GM21360 (cell line): ENCODE data around the gene C19orf12.

Source experiments
- ATAC-seq: cut with Tn5 transposase; IDR thresholded peaks from one replicate; pipeline ENCODE4 v1.9.1; 2021; ENCODE audit warnings: mild to moderate bottlenecking, moderate library complexity; ENCODE audit not compliant: unreplicated experiment

C19orf12 gene

DNA sequence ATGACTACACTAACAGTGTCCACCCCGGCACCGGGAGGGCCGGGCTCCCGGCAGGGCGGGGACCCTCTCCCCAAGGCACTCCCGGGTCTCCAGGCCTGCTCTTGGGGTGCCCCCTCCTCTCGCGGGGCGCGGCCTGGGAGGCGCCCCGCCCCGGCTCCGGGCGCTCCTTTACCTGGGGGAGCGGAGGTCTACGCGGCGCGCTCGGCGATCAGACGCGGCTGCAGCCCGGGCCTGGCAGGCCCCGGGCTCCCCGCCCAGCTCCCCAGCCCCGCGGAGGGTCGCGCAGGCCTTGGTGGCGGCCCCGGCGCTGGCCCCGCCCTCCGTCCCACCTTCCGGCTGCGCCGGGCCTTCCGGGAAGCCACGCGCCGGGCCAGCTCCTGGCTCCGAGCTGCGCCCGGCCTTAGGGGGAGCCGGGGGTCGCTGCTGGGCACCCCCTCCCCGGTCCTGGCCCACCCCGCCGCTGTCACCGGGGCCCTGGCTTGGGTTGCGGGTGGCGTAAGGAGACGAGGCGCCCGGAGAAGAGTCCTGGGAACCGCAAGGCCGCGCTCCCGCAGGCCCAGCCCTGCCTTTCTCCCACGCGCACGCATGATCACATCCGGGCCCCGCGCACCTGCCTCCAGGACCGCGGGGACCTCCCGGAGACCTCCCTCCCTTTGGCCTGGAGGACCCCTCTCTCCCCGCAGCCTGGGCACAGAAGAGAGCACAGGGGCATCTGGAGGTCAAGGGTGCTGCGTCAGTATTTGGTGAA is at the start of gene C19orf12:
Gene C19orf12, minus strand, starts transcription at position 309 of the 748 bp plus-strand sequence. CDS start 6,848 bp downstream, outside the sequence.
- ATAC-seq, result peak; percentile 62

- no peak for ATAC-seq
These were observed 49.3 kb upstream of the C19orf12 start for GRCh38 chr19:29764361-29764760.

DNA sequence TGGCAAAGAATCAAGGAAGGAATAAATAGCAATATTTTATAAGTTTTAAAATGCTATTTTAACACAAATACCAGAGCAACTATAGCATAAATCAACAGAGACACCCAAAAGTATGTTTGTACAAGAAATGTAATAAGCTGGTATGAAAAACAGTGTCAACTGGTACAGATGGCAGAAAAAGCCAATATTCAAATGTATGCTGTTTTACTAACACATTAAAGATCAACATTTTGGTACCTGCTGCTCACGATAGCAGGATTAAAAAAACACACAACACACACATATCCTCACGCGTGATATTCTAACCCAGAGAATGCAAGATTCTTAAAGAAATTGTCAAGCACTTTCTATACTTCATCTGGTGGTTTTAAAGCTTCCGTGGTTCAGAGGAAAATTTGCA is 48.1 kb upstream of the C19orf12 start:
- ATAC-seq, result no peak

GRCh38 chr19:29761575-29762232 is 46.6 kb upstream of the C19orf12 start:
- no peak for ATAC-seq

GRCh38 chr19:29760752-29761502 is 45.9 kb upstream of the C19orf12 start:
- ATAC-seq, result no peak

- no peak for ATAC-seq
These were observed 44.3 kb upstream of the C19orf12 start for GRCh38 chr19:29759359-29759758.

GRCh38 chr19:29758863-29759262 is 43.8 kb upstream of the C19orf12 start:
- no peak for ATAC-seq

DNA sequence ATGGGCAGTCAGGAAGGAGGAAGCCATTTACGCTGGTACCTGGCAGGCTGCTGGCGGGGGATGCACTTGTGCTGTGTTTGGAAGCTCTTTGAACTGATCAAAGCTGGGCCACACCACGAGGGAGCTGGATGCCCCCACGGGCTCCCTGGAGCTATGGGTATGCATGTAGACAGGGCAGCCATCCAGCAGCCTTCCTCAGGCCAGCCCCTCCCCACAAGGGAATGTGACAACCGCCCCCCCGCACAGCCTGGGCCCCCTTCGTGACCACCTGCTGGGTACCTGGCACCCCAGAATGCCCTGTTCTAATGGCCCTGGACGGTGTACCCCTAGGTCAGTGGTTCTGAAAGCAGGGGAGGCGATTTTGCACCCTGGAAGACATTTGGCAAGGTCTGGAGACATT is 42.5 kb upstream of the C19orf12 start:
- ATAC-seq, result no peak

GRCh38 chr19:29753934-29754305 is 38.9 kb upstream of the C19orf12 start:
- no peak for ATAC-seq

DNA sequence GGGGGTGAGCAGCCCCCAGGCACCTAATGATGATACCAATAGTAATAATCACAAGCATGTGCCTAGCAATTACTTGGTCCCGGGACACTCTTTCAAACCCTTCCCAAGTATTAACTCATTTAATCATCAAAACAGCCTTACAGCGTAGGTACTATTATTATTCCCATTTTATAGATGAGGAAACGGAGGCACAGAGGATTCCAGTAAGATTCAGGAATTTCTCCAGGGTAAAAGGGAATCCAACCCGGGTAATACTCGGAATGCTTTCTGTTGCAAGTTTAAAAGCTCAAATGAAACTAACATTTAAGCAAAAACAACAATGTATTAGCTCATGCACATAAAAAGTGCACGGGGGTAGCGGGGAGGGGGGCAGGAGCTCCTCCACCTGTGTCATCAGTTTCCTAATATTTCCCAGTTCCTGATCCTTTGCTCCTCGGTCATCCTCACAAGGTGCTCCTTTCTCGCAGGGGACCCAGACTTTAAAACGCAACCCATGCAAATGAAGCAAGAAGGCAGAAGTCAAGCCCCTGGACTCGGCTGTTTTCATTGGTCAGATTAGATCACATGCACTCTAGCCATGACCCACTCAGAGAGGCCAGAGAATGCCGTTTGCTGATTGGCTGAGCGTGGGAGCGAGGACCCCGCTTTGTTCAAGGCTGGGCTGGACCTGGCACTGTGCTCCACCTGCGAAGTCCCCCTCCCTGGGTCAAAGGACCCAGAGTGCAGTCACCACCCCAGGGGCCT is 38.3 kb upstream of the C19orf12 start:
- no peak for ATAC-seq

- no peak for ATAC-seq
These were observed 37.5 kb upstream of the C19orf12 start for GRCh38 chr19:29752450-29753025.

DNA sequence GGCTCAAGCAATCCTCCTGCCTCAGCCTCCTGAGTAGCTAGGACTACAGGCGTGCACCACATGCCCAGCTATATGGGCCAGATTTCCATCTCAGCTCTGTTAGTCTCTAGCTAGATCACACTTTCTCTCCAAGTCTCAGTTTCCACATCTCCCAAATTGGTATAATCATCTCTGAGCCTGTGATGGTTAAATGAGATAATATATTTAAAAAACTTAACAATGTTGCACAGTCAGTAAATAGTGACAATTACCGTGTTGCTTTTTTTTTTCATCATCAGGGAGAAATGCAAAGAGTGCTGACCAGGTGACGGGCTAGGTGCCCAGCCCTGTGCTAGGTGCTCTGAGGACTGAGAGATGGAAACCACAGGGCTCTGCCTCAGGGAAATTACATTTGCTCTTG is 36.9 kb upstream of the C19orf12 start:
- ATAC-seq, result no peak

GRCh38 chr19:29750001-29750400 is 34.9 kb upstream of the C19orf12 start:
- no peak for ATAC-seq

GRCh38 chr19:29748996-29749849 is 34.2 kb upstream of the C19orf12 start:
- ATAC-seq, result no peak

DNA sequence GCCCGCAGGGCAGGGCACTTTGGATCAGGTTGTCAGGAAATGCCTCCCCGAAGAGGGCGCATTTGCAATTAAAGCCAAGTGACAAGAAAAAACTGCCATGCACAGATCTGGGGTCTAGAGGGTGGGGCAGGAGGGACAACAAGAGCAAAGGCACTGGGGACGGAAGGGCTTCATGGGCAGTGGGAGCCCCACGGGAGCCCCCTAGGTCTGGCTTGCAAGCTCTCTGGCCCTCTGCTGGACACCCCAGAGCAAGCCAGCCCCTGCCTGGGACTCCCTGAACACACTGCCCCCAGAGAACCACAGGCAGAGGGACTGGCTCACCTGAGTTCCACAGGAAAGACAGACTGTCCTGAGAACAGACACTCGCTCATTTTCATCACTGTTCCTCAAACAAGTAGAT is 30.2 kb upstream of the C19orf12 start:
- no peak for ATAC-seq

GRCh38 chr19:29743681-29744080 is 28.6 kb upstream of the C19orf12 start:
- no peak for ATAC-seq

DNA sequence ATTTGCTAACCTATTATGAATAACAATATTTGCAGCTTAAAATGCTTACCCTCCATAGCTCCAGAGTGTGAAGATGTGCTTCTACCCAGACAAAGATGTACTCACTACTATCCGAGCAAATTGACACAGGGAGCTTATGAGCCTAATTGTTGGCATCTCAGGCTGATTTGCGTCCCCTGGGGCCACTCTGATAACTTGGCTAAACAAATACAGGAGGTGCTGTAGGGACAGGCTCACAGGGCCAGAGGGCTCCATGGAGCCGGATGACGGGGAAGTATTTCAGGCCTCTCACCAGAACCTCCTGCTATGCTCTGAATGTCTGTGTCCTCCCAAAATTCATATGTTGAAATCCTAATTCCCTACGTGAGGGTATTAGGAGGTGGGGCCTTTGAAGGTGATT is 26.7 kb upstream of the C19orf12 start:
- ATAC-seq, result no peak

DNA sequence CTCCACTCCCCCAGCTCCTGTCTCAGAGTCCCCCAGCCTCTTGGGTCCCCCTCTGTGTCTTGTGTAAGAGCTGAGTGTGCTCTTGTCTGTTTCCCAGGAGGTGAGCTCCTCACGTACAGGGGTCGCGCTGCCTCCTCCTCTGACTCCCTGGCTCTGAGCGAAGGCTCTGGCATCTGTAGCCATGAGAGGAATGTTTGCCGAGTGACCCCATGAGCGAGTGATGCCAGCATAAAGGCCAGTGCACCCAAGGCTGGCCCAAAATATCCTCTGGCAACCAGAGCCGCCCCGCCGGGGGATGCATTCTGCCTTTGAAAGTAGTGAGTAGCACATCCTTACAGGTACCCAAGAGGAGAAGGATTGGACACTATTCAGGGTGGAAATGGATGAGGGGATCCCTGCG is 26.2 kb upstream of the C19orf12 start:
- ATAC-seq, result no peak

- ATAC-seq, result no peak
These were observed 22.5 kb upstream of the C19orf12 start for GRCh38 chr19:29737461-29738000.

GRCh38 chr19:29735829-29736228 is 20.8 kb upstream of the C19orf12 start:
- no peak for ATAC-seq
